HepG2 (cell line): ENCODE measurements around the gene BEAN1. TPM values are rescaled to one million over a fixed set of nuclear protein-coding genes. Genes with fewer than 3 reads are reported as not detected.

Experiments used
- ATAC-seq: fragments of 200-7000 bp; cut with Tn5 transposase; 3 replicates; pipeline ENCODE4 v1.9.1; 2020; ENCODE audit warnings: mild to moderate bottlenecking, moderate library complexity
- BruUV-seq: library from RNA; stranded (reverse); fragments of 400-500 nt; replicated peaks from 2 replicates; lab custom pipeline; 2021; lab: Mats Ljungman, UMichigan
- CTCF ChIA-PET: fragments of 300-600 bp; formaldehyde crosslinking; extraction: SDS; loops from one replicate; lab custom pipeline; 2021; ENCODE audit warnings: low total read pairs, inconsistent platforms, low intra/inter-chr PET ratio; lab: Yijun Ruan, JAX
- POLR2A ChIA-PET: fragments of 350-600 bp; sonication (Branson Sonifier 250); formaldehyde crosslinking; loops from one replicate; lab custom pipeline; 2020; ENCODE audit warnings: antibody characterized with exemption, inconsistent platforms; lab: Yijun Ruan, JAX
- DNase-seq: peaks from one replicate; pipeline ENCODE4 v3.0.0-alpha.2; 2015; ENCODE audit warnings: low spot score
- FAIRE-seq: peaks from 3 replicates; lab custom pipeline; 2011; peaks lifted over from hg19 to GRCh38; lab: Jason Lieb, UNC
- H2AFZ ChIP-seq: one replicate; pipeline ENCODE4 v1.6.1; 2011; ENCODE audit warnings: low read length, inconsistent platforms
- H3K27ac ChIP-seq: fragments of 300-600 bp; 3 replicates; pipeline ENCODE4 v1.8.0; 2011; ENCODE audit warnings: mixed run types, mild to moderate bottlenecking, mixed read lengths, low read length, inconsistent platforms; ENCODE audit not compliant: insufficient read depth; ENCODE audit errors: extremely low read length
- H3K27me3 ChIP-seq, 2 experiments: fragments of 200-600 bp in 1 of 2; 2 replicates in 1 of 2; 3 replicates in 1 of 2; pipeline versions ENCODE4 v1.6.0 to v1.8.0; 2011; ENCODE audit warnings: low read length in 2 of 2, mild to moderate bottlenecking in 2 of 2, moderate library complexity in 2 of 2, inconsistent platforms in 1 of 2; ENCODE audit not compliant: insufficient read depth in 2 of 2, control insufficient read depth in 1 of 2
- H3K36me3 ChIP-seq, 2 experiments: fragments of 200-600 bp in 1 of 2; replicated peaks in 1 of 2; 2 replicates in 1 of 2; 3 replicates in 1 of 2; pipeline versions ENCODE4 v1.5.1 to v1.8.0; 2011; ENCODE audit warnings: low read length in 2 of 2, inconsistent platforms in 1 of 2; ENCODE audit not compliant: insufficient read depth in 2 of 2, control insufficient read depth in 1 of 2
- H3K4me1 ChIP-seq: 2 replicates; pipeline ENCODE4 v1.5.1; 2012; ENCODE audit warnings: low read length, inconsistent platforms; ENCODE audit not compliant: insufficient read depth
- H3K4me2 ChIP-seq: 2 replicates; pipeline ENCODE4 v1.6.0; 2011; ENCODE audit warnings: low read depth, low read length, inconsistent platforms
- H3K4me3 ChIP-seq, 3 experiments: fragments of 200-600 bp in 1 of 3; sonication (generic), shearing (Covaris generic) in 1 of 3; replicated peaks in 1 of 3; 2 replicates each; pipeline ENCODE4 v1.5.1; 2011 to 2016; ENCODE audit warnings: low read length in 3 of 3, inconsistent platforms in 2 of 3, low read depth in 2 of 3, mild to moderate bottlenecking in 2 of 3, control low read depth in 1 of 3, mixed read lengths in 1 of 3; ENCODE audit not compliant: insufficient read depth in 1 of 3
- H3K79me2 ChIP-seq: one replicate; pipeline ENCODE4 v1.6.1; 2011; ENCODE audit warnings: low read length, inconsistent platforms; ENCODE audit not compliant: insufficient read depth
- H3K9ac ChIP-seq: 2 replicates; pipeline ENCODE4 v1.6.0; 2011; ENCODE audit warnings: mild to moderate bottlenecking, low read depth, low read length, inconsistent platforms; ENCODE audit not compliant: insufficient read depth
- H3K9me3 ChIP-seq: 2 replicates; pipeline ENCODE4 v1.5.1; 2012; ENCODE audit warnings: mild to moderate bottlenecking, low read length
- H4K20me1 ChIP-seq: 2 replicates; pipeline ENCODE4 v1.6.0; 2011; ENCODE audit warnings: inconsistent platforms, mild to moderate bottlenecking, low read length, moderate library complexity; ENCODE audit not compliant: insufficient read depth
- MEIS1 ChIP-seq: sonication (generic); formaldehyde crosslinking; IDR thresholded peaks from 2 replicates; pipeline ENCODE4 v1.9.0; 2021; ENCODE audit warnings: mild to moderate bottlenecking, missing genetic modification reagents, moderate library complexity, borderline replicate concordance
- MIXL1 ChIP-seq: IDR thresholded peaks from 2 replicates; pipeline ENCODE4 v1.6.1; 2016
- NBN ChIP-seq: fragments of 450-650 bp; conservative IDR thresholded peaks from 2 replicates; pipeline ENCODE4 v1.6.1; 2017
- NPAS2 ChIP-seq: sonication (generic); formaldehyde crosslinking; IDR thresholded peaks from 2 replicates; pipeline ENCODE4 v1.8.0; 2022; ENCODE audit warnings: mild to moderate bottlenecking, missing genetic modification reagents, borderline replicate concordance
- SMAD9 ChIP-seq: sonication (generic); formaldehyde crosslinking; IDR thresholded peaks from 2 replicates; pipeline ENCODE4 v1.5.1; 2020; ENCODE audit warnings: mild to moderate bottlenecking, missing genetic modification reagents
- ZKSCAN5 ChIP-seq: sonication (generic); formaldehyde crosslinking; IDR thresholded peaks from 2 replicates; pipeline ENCODE4 v1.5.1; 2020; ENCODE audit warnings: mild to moderate bottlenecking, missing genetic modification reagents
- ZNF362 ChIP-seq: sonication (generic); formaldehyde crosslinking; IDR thresholded peaks from 2 replicates; pipeline ENCODE4 v1.4.0; 2020; ENCODE audit warnings: missing genetic modification reagents, mild to moderate bottlenecking, borderline replicate concordance
- ZNF530 ChIP-seq: sonication (generic); formaldehyde crosslinking; IDR thresholded peaks from 2 replicates; pipeline ENCODE4 v1.5.0; 2020; ENCODE audit warnings: low read depth, mild to moderate bottlenecking, missing genetic modification reagents
- ZNF564 ChIP-seq: sonication (generic); formaldehyde crosslinking; IDR thresholded peaks from 2 replicates; pipeline ENCODE4 v1.8.1; 2023; ENCODE audit warnings: mild to moderate bottlenecking, missing genetic modification reagents
- ZNF724P ChIP-seq: sonication (generic); formaldehyde crosslinking; IDR thresholded peaks from 2 replicates; pipeline ENCODE4 v1.8.0; 2022; ENCODE audit warnings: missing genetic modification reagents, borderline replicate concordance
- WGBS: methylation state at CpG from one replicate; pipeline ENCODE4 v1.1.6; 2017; ENCODE audit warnings: low lambda C conversion rate; 5-methylcytosine and 5-hydroxymethylcytosine counted together
- in situ Hi-C: cut with HindIII; loops from 2 replicates; pipeline ENCODE4 v1.10.0; 2017; ENCODE audit warnings: low pct_unique_long_range_greater_than_20kb; ENCODE audit not compliant: extremely low pct_ligation_motif_present
- intact Hi-C: fragments of 100-400 bp; cut with micrococcal nuclease; formaldehyde crosslinking; loops from one replicate; pipeline ENCODE4 v1.10.0; 2022; ENCODE audit not compliant: unreplicated experiment
- polyA plus RNA-seq, 8 experiments: library from polyadenylated mRNA; depleted of rRNA in 3 of 8; stranded (reverse) in 7 of 8; unstranded in 1 of 8; fragments of >200 nt; fragmentation: Illumina TruSeq in 4 of 8; extraction: Trizol in 4 of 8; gene quantifications; 2 replicates each; pipeline versions ENCODE4 v1.2.1 to v1.2.3, GENCODE V29; 2011 to 2016; ENCODE audit warnings: low read depth in 4 of 8, missing spikeins in 1 of 8, mixed read lengths in 1 of 8; ENCODE audit not compliant: insufficient read depth in 1 of 8
- total RNA-seq, 5 experiments: library from RNA; depleted of rRNA; stranded (reverse); fragments of >200 nt; fragmentation: Illumina TruSeq; extraction: Trizol; gene quantifications; 2 replicates each; pipeline ENCODE4 v1.2.3, GENCODE V29; 2016; ENCODE audit warnings: low read depth in 1 of 5
- TF ChIP-seq, protein P1 (sequence below): sonication (generic); formaldehyde crosslinking; IDR thresholded peaks from 2 replicates; pipeline ENCODE4 v1.4.0; 2020; ENCODE audit warnings: missing genetic modification reagents, borderline replicate concordance

BEAN1 gene
- total and polyA plus RNA-seq, 2 of the 13 experiments (the other 11 are each of a cell fraction or from before 2014, with no cell fraction given), result 0.53 to 1.4 TPM

GRCh38 chr16:66490774-66491715 is 64.0 kb downstream of the BEAN1 start:
- DNase-seq, result no peak
- no peak overlapping the region for H3K27ac ChIP-seq
- BruUV-seq, result no TSS peak
- no peaks in the 10 kb centered on the region; the same call in 1 of the 2 replicates for H3K4me1 ChIP-seq
- no peaks in the 10 kb centered on the region for H4K20me1 ChIP-seq
- CTCF ChIA-PET, result no interaction called here
- H3K27me3 ChIP-seq, result peaks cover 2 to 14% of the 10 kb centered on the region in 2 experiments; a peak in 1 of 5 replicates
- H3K4me2 ChIP-seq, result no peak overlapping the region
- no peaks in the 10 kb centered on the region for H3K36me3 ChIP-seq
- TF ChIP-seq ZNF530 (CRISPR knock-in tag), result no peak
- TF ChIP-seq NPAS2, result no peak
- no peak for TF ChIP-seq MEIS1
- TF ChIP-seq, all 625 proteins: peak for 0
- H3K9ac ChIP-seq, result no peak overlapping the region
- POLR2A ChIA-PET, result interaction anchor here (0.8 kb wide), 1 partner anchor 26 kb away, joined by 3 read pairs; no protein-coding TSS in a partner anchor
- no peaks in the 10 kb centered on the region for H3K79me2 ChIP-seq
- in situ Hi-C loops, result no loop called here
- ATAC-seq (no peak), FAIRE-seq (peak; percentile 30)
- no peaks in the 10 kb centered on the region for H3K9me3 ChIP-seq
- 20% methylated on average over 4 of the region's 8 CpGs for WGBS
- intact Hi-C loops, result no loop called here
- H2AFZ ChIP-seq, result no peak overlapping the region
- no peak overlapping the region for H3K4me3 ChIP-seq

GRCh38 chr16:66491716-66492064 is 64.6 kb downstream of the BEAN1 start:
- FAIRE-seq (no peak), DNase-seq (no peak), ATAC-seq (0 out of 3 replicates have a peak, but pooled peaks have one; percentile 16)
- POLR2A ChIA-PET, result interaction anchor here (0.8 kb wide), 1 partner anchor 26 kb away, joined by 3 read pairs; no protein-coding TSS in a partner anchor
- Histone ChIP-seq H3K4me1 (no peaks in the 10 kb centered on the region; the same call in 1 of the 2 replicates), H4K20me1 (no peaks in the 10 kb centered on the region), H3K79me2 (no peaks in the 10 kb centered on the region), H2AFZ (no peak overlapping the region), H3K27ac (no peak overlapping the region), H3K36me3 (no peaks in the 10 kb centered on the region), H3K4me3 (no peak overlapping the region), H3K4me2 (no peak overlapping the region), H3K9ac (no peak overlapping the region), H3K9me3 (no peaks in the 10 kb centered on the region), H3K27me3 (peaks cover 2 to 14% of the 10 kb centered on the region in 2 experiments; a peak in 1 of 5 replicates)
- CTCF ChIA-PET, result no interaction called here
- 14% methylated on average over 7 of the region's 7 CpGs for WGBS
- no peak for TF ChIP-seq ZNF362 (CRISPR knock-in tag)
- TF ChIP-seq NBN, result no peak
- no peak for TF ChIP-seq ZNF564 (CRISPR knock-in tag)
- TF ChIP-seq ZNF724P (CRISPR knock-in tag), result no peak
- TF ChIP-seq, protein P1, sequence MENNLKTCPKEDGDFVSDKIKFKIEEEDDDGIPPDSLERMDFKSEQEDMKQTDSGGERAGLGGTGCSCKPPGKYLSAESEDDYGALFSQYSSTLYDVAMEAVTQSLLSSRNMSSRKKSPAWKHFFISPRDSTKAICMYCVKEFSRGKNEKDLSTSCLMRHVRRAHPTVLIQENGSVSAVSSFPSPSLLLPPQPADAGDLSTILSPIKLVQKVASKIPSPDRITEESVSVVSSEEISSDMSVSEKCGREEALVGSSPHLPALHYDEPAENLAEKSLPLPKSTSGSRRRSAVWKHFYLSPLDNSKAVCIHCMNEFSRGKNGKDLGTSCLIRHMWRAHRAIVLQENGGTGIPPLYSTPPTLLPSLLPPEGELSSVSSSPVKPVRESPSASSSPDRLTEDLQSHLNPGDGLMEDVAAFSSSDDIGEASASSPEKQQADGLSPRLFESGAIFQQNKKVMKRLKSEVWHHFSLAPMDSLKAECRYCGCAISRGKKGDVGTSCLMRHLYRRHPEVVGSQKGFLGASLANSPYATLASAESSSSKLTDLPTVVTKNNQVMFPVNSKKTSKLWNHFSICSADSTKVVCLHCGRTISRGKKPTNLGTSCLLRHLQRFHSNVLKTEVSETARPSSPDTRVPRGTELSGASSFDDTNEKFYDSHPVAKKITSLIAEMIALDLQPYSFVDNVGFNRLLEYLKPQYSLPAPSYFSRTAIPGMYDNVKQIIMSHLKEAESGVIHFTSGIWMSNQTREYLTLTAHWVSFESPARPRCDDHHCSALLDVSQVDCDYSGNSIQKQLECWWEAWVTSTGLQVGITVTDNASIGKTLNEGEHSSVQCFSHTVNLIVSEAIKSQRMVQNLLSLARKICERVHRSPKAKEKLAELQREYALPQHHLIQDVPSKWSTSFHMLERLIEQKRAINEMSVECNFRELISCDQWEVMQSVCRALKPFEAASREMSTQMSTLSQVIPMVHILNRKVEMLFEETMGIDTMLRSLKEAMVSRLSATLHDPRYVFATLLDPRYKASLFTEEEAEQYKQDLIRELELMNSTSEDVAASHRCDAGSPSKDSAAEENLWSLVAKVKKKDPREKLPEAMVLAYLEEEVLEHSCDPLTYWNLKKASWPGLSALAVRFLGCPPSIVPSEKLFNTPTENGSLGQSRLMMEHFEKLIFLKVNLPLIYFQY (CRISPR knock-in tag), result no peak
- no peak for TF ChIP-seq MIXL1
- no peak for TF ChIP-seq SMAD9 (CRISPR knock-in tag)
- TF ChIP-seq ZKSCAN5 (CRISPR knock-in tag), result 0 out of 2 replicates have a peak, but pooled peaks have one; percentile 54
- in situ Hi-C loops (no loop called here), intact Hi-C loops (no loop called here)
- no TSS peak for BruUV-seq
